GM23248 (cell line): ENCODE results near the gene EBLN2. TPM values are rescaled to one million over a fixed set of nuclear protein-coding genes. Genes with fewer than 3 reads are reported as not detected.

Source experiments
- DNase-seq: peaks from one replicate; pipeline ENCODE4 v3.0.0-alpha.2; 2015
- H2AFZ ChIP-seq: fragments of 200-600 bp; sonication (generic); 2 replicates; pipeline ENCODE4 v1.6.1; 2016; ENCODE audit warnings: antibody characterized with exemption
- H3F3A ChIP-seq: fragments of 200-600 bp; sonication (generic); 2 replicates; pipeline ENCODE4 v1.6.1; 2016; ENCODE audit warnings: mild to moderate bottlenecking, antibody characterized with exemption, mixed run types; ENCODE audit not compliant: insufficient read depth
- H3K27ac ChIP-seq: fragments of 200-600 bp; sonication (generic); 2 replicates; pipeline ENCODE4 v1.5.1; 2016; ENCODE audit warnings: mild to moderate bottlenecking
- H3K27me3 ChIP-seq: fragments of 200-600 bp; sonication (generic); replicated peaks from 2 replicates; pipeline ENCODE4 v1.6.1; 2016; ENCODE audit warnings: mild to moderate bottlenecking; ENCODE audit not compliant: insufficient read depth
- H3K36me3 ChIP-seq: fragments of 200-600 bp; sonication (generic); 2 replicates; pipeline ENCODE4 v1.6.1; 2016; ENCODE audit warnings: low read depth, mild to moderate bottlenecking
- H3K4me1 ChIP-seq: fragments of 200-600 bp; sonication (generic); 2 replicates; pipeline ENCODE4 v1.6.1; 2016; ENCODE audit warnings: mild to moderate bottlenecking; ENCODE audit not compliant: insufficient read depth
- H3K4me2 ChIP-seq: fragments of 200-600 bp; sonication (generic); one replicate; pipeline ENCODE4 v1.6.1; 2016; ENCODE audit warnings: mild to moderate bottlenecking; ENCODE audit not compliant: unreplicated experiment
- H3K4me3 ChIP-seq: fragments of 200-600 bp; sonication (generic); 2 replicates; pipeline ENCODE4 v1.5.1; 2016; ENCODE audit warnings: mild to moderate bottlenecking
- H3K79me2 ChIP-seq: fragments of 200-600 bp; sonication (generic); 2 replicates; pipeline ENCODE4 v1.6.1; 2016; ENCODE audit warnings: mild to moderate bottlenecking; ENCODE audit not compliant: insufficient read depth
- H3K9ac ChIP-seq: fragments of 200-600 bp; sonication (generic); 2 replicates; pipeline ENCODE4 v1.6.1; 2016; ENCODE audit warnings: mild to moderate bottlenecking
- H3K9me2 ChIP-seq: fragments of 200-600 bp; sonication (generic); 2 replicates; pipeline ENCODE4 v1.6.1; 2016; ENCODE audit warnings: mixed run types, mild to moderate bottlenecking, moderate library complexity; ENCODE audit not compliant: insufficient read depth
- H3K9me3 ChIP-seq: fragments of 200-600 bp; sonication (generic); one replicate; pipeline ENCODE4 v1.6.1; 2017; ENCODE audit warnings: low read depth
- H4K20me1 ChIP-seq: fragments of 200-600 bp; sonication (generic); 2 replicates; pipeline ENCODE4 v1.6.0; 2016; ENCODE audit not compliant: insufficient read depth
- EZH2 ChIP-seq: fragments of 200-600 bp; sonication (generic); IDR thresholded peaks from 2 replicates; pipeline ENCODE4 v1.6.1; 2018; ENCODE audit warnings: antibody characterized with exemption, mild to moderate bottlenecking; ENCODE audit not compliant: insufficient read depth, poor library complexity, severe bottlenecking
- EZH2phosphoT487 ChIP-seq: fragments of 200-600 bp; sonication (generic); IDR thresholded peaks from 2 replicates; pipeline ENCODE4 v1.6.1; 2018; ENCODE audit warnings: antibody characterized with exemption, moderate library complexity, mild to moderate bottlenecking, low read depth; ENCODE audit not compliant: insufficient read depth
- WGBS, 2 experiments: methylation state at CpG; one replicate each; pipeline ENCODE4 v1.1.6; 2015 to 2017; ENCODE audit warnings: low lambda C conversion rate in 2 of 2, low coverage in 1 of 2; ENCODE audit errors: missing lambda C conversion rate in 2 of 2; 5-methylcytosine and 5-hydroxymethylcytosine counted together
- in situ Hi-C: fragments of 300-500 bp; cut with MboI; formaldehyde crosslinking; loops from 2 replicates; pipeline ENCODE4 v1.15.0; 2020
- polyA plus RNA-seq: library from polyadenylated mRNA; unstranded; fragments of >200 nt; fragmentation: Nextera tagmentation; extraction: Ambion mirVana; gene quantifications from 2 replicates; pipeline ENCODE4 v1.2.1, GENCODE V29; 2016
- small RNA-seq: library from RNA; depleted of rRNA; stranded (forward); fragments of <200 nt; gene quantifications from one replicate; pipeline ENCODE3, GENCODE V24; 2014; ENCODE audit warnings: low read depth, low replicate concordance
- total RNA-seq: library from RNA; depleted of rRNA; stranded (reverse); fragments of >200 nt; shearing (Covaris generic); gene quantifications from 2 replicates; pipeline ENCODE4 v1.2.3, GENCODE V29; 2014; rRNA removed

EBLN2 gene
- total and polyA plus RNA-seq, 2 experiments from 2014 or later: 1.6 to 1.7 TPM

DNA sequence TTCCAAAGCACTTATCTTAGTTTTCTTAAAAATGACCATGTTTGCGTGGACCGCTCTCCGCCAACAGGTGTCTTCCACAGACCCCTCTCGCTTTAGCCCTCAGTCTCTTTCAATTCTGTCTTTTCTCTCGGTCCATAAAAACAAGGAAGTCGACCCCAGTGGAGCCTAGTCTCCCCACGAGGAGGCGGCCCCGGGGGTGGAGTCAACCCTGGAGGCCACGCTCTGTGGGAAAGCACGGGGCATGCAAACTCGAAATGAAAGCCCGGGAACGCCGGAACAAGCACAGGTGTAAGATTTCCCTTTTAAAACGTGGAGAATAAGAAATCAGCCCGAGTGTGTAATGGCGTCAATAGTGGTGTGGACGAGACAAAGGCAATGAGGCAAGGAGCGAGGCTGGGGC is 49.1 kb downstream of the EBLN2 start:
- Histone ChIP-seq H3K4me3 (no peak overlapping the region), H3K9me3 (no peaks in the 10 kb centered on the region), H3K36me3 (no peaks in the 10 kb centered on the region), H3K9ac (no peak overlapping the region), H3K9me2 (no peaks in the 10 kb centered on the region), H3K27ac (no peak overlapping the region), H3K79me2 (no peaks in the 10 kb centered on the region), H3F3A (no peaks in the 10 kb centered on the region), H4K20me1 (no peaks in the 10 kb centered on the region), H3K4me2 (no peak overlapping the region), H3K27me3 (no peaks in the 10 kb centered on the region), H3K4me1 (no peaks in the 10 kb centered on the region), H2AFZ (no peak overlapping the region)
- DNase-seq: no peak
- 81 to 84% methylated on average over 18 to 20 of the region's 20 CpGs for WGBS, 2 experiments
- in situ Hi-C loops: loop anchor here (25.0 kb wide), 1 partner anchor 727 kb away; no protein-coding TSS in a partner anchor
- TF ChIP-seq EZH2 (no peak), EZH2phosphoT487 (no peak)

Small RNA genes lying within 50 kb of the gene (small RNA-seq; reads per million reads assigned to genes)
- gene RNU2-64P (87.5 reads per million, percentile 94 among the genes with 10 or more reads in this experiment), gene RNU6-557P (not detected), gene RNU7-19P (not detected)

Other genes starting within 250 kb of the EBLN2 start
- gene SHQ1, start 213.2 kb upstream of the EBLN2 start, total RNA-seq: 23.3 and 23.6 TPM in 2 replicates
- gene SHQ1, start 213.2 kb upstream of the EBLN2 start, polyA plus RNA-seq: 20.4 and 24.0 TPM in 2 replicates
- gene GXYLT2, start 173.6 kb upstream of the EBLN2 start, total RNA-seq: 10.0 and 13.2 TPM in 2 replicates
- gene GXYLT2, start 173.6 kb upstream of the EBLN2 start, polyA plus RNA-seq: 1.2 TPM in 2 replicates
- gene PPP4R2, start 64.8 kb upstream of the EBLN2 start, total RNA-seq: 41.1 and 46.6 TPM in 2 replicates
- 31.6 and 37.7 TPM in 2 replicates for gene PPP4R2, start 64.8 kb upstream of the EBLN2 start, polyA plus RNA-seq